Kidney epithelial cell (primary cell): ENCODE data around the gene RNF13. TPM values are rescaled to one million over a fixed set of nuclear protein-coding genes. Genes with fewer than 3 reads are reported as not detected.
"Not testable (repeated sequence)": the region's sequence is repeated elsewhere in the genome, so short reads cannot be mapped to it uniquely, and the experiment has no call there.

Experiments used
- DNase-seq: peaks from one replicate; pipeline ENCODE4 v3.0.0-alpha.2; 2010; ENCODE audit warnings: low read depth
- H3K27me3 ChIP-seq: 2 replicates; pipeline ENCODE4 v1.6.0; 2011; ENCODE audit warnings: low read length; ENCODE audit not compliant: control insufficient read depth, insufficient read depth
- H3K36me3 ChIP-seq: 2 replicates; pipeline ENCODE4 v1.5.1; 2011; ENCODE audit warnings: low read length; ENCODE audit not compliant: control insufficient read depth, insufficient read depth
- H3K4me3 ChIP-seq: 2 replicates; pipeline ENCODE4 v1.5.1; 2011; ENCODE audit warnings: low read depth, mild to moderate bottlenecking, control low read depth, low read length
- CTCF ChIP-seq: IDR thresholded peaks from 2 replicates; pipeline ENCODE4 v1.5.1; 2011; ENCODE audit warnings: mild to moderate bottlenecking, moderate library complexity, low read length, control low read depth, inconsistent platforms; ENCODE audit not compliant: insufficient read depth, poor library complexity, severe bottlenecking
- total RNA-seq: library from RNA; depleted of rRNA; stranded (reverse); fragments of >200 nt; gene quantifications from 2 replicates; pipeline ENCODE4 v1.2.3, GENCODE V29; 2015

Gene RNF13
- total RNA-seq, 1 donor from 2014 or later = 43.4 TPM

- TF ChIP-seq CTCF = no peak
- DNase-seq = no peak
- no peak overlapping the region for H3K4me3 ChIP-seq
- no peaks in the 10 kb centered on the region for H3K27me3 ChIP-seq
- no peaks in the 10 kb centered on the region for H3K36me3 ChIP-seq
Measured at GRCh38 chr3:149831321-149831720, 18.3 kb downstream of the RNF13 start.

- H3K36me3 ChIP-seq = no peaks in the 10 kb centered on the region
- no peak overlapping the region for H3K4me3 ChIP-seq
- H3K27me3 ChIP-seq = no peaks in the 10 kb centered on the region
- DNase-seq = no peak
- no peak for TF ChIP-seq CTCF
Measured at GRCh38 chr3:149832086-149832485, 19.1 kb downstream of the RNF13 start.

- no peaks in the 10 kb centered on the region for H3K36me3 ChIP-seq
Measured at GRCh38 chr3:149833241-149833640, 20.2 kb downstream of the RNF13 start.

GRCh38 chr3:149838491-149838890 lies 25.5 kb downstream of the RNF13 start:
- H3K36me3 ChIP-seq, DNase-seq, H3K27me3 ChIP-seq, H3K4me3 ChIP-seq: not testable (repeated sequence)

More at GRCh38 chr3:149833241-149833640, 20.2 kb downstream of the RNF13 start:
- Histone ChIP-seq H3K27me3 (no peaks in the 10 kb centered on the region), H3K4me3 (no peak overlapping the region)
- TF ChIP-seq CTCF = no peak
- no peak for DNase-seq

- H3K27me3 ChIP-seq, DNase-seq, H3K4me3 ChIP-seq, H3K36me3 ChIP-seq: not testable (repeated sequence)
Measured at GRCh38 chr3:149839469-149839868, 26.5 kb downstream of the RNF13 start.

- H3K27me3 ChIP-seq = no peaks in the 10 kb centered on the region
- no peak for DNase-seq
- no peaks in the 10 kb centered on the region for H3K36me3 ChIP-seq
- no peak for TF ChIP-seq CTCF
- H3K4me3 ChIP-seq = no peak overlapping the region
Measured at GRCh38 chr3:149839896-149840295, 26.9 kb downstream of the RNF13 start.

- DNase-seq = no peak
- Histone ChIP-seq H3K27me3 (no peaks in the 10 kb centered on the region), H3K4me3 (no peak overlapping the region), H3K36me3 (no peaks in the 10 kb centered on the region)
- TF ChIP-seq CTCF = no peak
Measured at GRCh38 chr3:149843502-149843901, 30.5 kb downstream of the RNF13 start.
